Lower leg skin (tissue), 4 donors: ENCODE data around the gene MKRN1. TPM values are rescaled to one million over a fixed set of nuclear protein-coding genes. Genes with fewer than 3 reads are reported as not detected.

Source experiments
- DNase-seq, 2 donors: peaks; one replicate each; pipeline ENCODE4 v3.0.0-alpha.2; 2019; ENCODE audit warnings: low spot score in 2 of 2
- H3K4me3 ChIP-seq: fragments of 200-600 bp; sonication (generic); 2 replicates; pipeline ENCODE4 v1.5.1; 2017; ENCODE audit warnings: mild to moderate bottlenecking, low read depth; ENCODE audit not compliant: poor library complexity, severe bottlenecking
- POLR2A ChIP-seq, 2 donors: fragments of 450-650 bp; IDR thresholded peaks; one replicate each; pipeline ENCODE4 v1.6.1; 2016 to 2017; ENCODE audit warnings: antibody characterized with exemption in 2 of 2, mild to moderate bottlenecking in 1 of 2, moderate library complexity in 1 of 2
- WGBS, 2 donors: methylation state at CpG; one replicate each; pipeline ENCODE4 v1.1.5; 2018; 5-methylcytosine and 5-hydroxymethylcytosine counted together
- intact Hi-C: fragments of 100-400 bp; cut with DNase I; formaldehyde crosslinking; loops from one replicate; pipeline ENCODE4 v1.15.0; 2023; ENCODE audit warnings: low total_unique reads
- total RNA-seq, 4 donors: library from RNA; depleted of rRNA; stranded (reverse); fragments of >200 nt; gene quantifications; one replicate each; pipeline ENCODE4 v1.1.0, GENCODE V29; 2016
- TF ChIP-seq, protein P1 (sequence below), 3 donors: fragments of 450-650 bp; IDR thresholded peaks; one replicate each; pipeline ENCODE4 v1.5.1; 2016; ENCODE audit warnings: antibody characterized with exemption in 3 of 3, mild to moderate bottlenecking in 3 of 3, moderate library complexity in 2 of 3

Gene MKRN1
- total RNA-seq, 4 donors from 2014 or later, result 74.4 to 92.3 (median 85.4) TPM

DNA sequence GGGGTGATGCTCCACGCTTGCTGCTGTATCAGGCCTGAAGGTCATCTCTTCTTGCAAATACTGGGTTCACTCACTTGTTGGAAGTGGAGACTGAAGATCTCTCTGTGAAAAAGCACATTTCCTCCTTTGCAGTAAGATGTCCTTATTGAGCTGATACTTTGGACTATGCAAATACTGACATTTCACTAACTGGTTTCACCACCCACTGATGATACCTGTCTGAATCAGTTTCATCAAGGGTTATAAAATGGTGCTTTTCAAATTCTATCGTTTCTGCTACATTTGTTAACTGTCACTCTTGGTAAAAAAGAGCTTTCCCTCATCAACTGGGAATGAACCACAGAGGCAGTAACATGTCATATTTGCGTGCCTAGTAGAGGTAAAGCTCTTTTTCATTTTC, 39.9 kb downstream of the MKRN1 start:
- DNase-seq, result no peak
- intact Hi-C loops, result no loop called here
- 73 to 76% methylated on average over 3 of the region's 3 CpGs for WGBS, 2 donors
- TF ChIP-seq, protein P1, sequence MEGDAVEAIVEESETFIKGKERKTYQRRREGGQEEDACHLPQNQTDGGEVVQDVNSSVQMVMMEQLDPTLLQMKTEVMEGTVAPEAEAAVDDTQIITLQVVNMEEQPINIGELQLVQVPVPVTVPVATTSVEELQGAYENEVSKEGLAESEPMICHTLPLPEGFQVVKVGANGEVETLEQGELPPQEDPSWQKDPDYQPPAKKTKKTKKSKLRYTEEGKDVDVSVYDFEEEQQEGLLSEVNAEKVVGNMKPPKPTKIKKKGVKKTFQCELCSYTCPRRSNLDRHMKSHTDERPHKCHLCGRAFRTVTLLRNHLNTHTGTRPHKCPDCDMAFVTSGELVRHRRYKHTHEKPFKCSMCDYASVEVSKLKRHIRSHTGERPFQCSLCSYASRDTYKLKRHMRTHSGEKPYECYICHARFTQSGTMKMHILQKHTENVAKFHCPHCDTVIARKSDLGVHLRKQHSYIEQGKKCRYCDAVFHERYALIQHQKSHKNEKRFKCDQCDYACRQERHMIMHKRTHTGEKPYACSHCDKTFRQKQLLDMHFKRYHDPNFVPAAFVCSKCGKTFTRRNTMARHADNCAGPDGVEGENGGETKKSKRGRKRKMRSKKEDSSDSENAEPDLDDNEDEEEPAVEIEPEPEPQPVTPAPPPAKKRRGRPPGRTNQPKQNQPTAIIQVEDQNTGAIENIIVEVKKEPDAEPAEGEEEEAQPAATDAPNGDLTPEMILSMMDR (IDR thresholded peaks at IDR 0.05), result no peak
- TF ChIP-seq POLR2A (IDR thresholded peaks at IDR 0.05), result no peak
- H3K4me3 ChIP-seq, result no peak overlapping the region

DNA sequence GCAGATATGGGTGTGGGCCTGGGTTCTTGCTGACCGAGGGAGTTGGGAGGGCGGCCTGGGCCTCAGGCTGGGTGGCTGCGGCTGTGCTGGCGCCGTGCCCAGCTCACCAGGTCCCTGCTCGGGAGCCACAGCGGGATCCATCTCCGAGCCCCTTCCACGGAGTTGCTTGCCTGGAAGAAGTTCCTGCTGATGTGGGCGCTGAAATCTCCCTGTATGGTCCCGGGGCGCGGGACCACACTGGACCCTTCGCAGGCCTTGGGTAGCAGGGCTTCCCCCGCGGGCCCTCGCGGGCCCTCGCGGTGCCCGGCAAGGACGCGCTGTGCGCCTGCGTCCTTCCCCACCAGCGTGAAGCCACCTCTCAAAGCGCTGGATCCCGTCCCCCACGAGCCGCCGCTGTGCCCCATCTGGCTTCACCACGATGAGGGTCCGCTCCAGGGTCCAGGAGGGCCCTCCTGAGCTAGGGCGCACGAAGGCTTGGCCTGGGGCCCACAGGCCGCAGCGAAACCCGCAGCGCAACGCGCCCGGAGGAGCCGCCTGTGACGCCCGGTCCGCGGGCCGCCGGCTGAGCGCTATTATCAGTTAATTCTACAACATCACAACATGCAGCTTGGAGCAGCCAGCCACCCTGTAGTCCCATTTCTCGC, 43.9 kb downstream of the MKRN1 start:
- intact Hi-C loops, result no loop called here
- TF ChIP-seq, protein P1 (IDR thresholded peaks at IDR 0.05), result no peak
- TF ChIP-seq POLR2A (IDR thresholded peaks at IDR 0.05), result no peak
- no peak for DNase-seq
- 67 to 73% methylated on average over 26 to 28 of the region's 51 CpGs for WGBS, 2 donors
- H3K4me3 ChIP-seq, result no peak overlapping the region

DNA sequence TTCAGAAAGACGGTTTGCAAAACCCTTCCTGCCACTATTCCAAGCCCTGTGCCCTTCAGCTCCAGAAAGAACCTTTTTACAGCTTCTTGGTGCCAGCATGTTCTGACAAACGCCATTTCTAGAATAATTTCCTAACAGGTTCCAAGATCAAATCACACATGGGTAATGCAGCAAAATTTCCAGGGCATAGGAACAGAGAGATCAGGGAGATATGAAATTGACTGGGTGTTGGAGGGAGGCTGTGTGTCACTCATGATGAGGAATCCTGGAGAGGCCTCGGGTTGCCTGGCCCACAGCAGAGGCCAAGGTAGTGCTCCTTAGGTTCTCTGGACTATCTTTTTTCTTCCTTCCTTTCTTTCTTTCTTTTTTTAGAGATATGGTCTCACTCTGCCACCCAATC, 45.9 kb downstream of the MKRN1 start:
- no peak for DNase-seq
- TF ChIP-seq POLR2A (IDR thresholded peaks at IDR 0.05), result no peak
- TF ChIP-seq, protein P1 (IDR thresholded peaks at IDR 0.05), result no peak
- intact Hi-C loops, result no loop called here
- 65 to 78% methylated on average over 3 of the region's 3 CpGs for WGBS, 2 donors
- H3K4me3 ChIP-seq, result no peak overlapping the region

DNA sequence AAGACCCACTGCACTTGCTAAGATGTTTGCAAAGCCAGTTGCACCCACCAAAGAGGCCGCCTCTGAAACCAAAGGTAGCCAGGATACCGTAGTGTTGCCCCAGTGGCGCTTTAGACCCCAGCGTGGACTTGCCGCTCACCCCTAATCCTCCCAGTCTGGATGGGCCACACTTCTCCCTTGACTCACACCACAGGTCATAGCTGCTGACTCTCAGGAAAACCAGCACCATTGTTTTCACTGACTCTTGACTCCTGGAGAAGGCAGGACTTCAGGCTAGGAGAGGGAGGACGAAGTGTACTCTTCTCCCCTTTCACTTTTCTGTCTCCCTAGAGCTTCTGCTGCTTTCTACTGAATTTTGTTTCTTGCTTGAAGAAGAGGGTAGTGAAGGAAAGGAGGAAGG, 53.2 kb downstream of the MKRN1 start:
- WGBS, 2 donors, result 93 to 94% methylated on average over 6 of the region's 6 CpGs
- TF ChIP-seq, protein P1 (IDR thresholded peaks at IDR 0.05), result no peak
- TF ChIP-seq POLR2A (IDR thresholded peaks at IDR 0.05), result no peak
- no peak for DNase-seq
- intact Hi-C loops, result no loop called here
- no peak overlapping the region for H3K4me3 ChIP-seq

DNA sequence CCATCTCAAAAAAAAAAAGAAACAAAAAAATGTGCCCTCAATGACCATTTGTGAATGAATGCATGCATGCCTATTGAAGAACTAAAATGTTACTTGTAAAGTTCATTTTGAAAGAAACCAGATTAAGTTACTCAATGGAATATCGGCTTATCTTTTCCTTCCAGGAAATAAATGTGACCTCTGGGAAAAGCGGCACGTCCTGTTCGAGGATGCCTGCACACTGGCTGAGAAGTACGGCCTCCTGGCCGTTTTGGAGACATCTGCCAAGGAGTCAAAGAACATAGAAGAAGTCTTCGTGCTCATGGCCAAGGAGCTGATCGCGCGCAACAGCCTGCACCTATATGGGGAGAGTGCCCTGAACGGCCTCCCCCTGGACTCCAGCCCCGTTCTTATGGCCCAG, 53.6 kb downstream of the MKRN1 start:
- intact Hi-C loops, result no loop called here
- TF ChIP-seq, protein P1 (IDR thresholded peaks at IDR 0.05), result no peak
- TF ChIP-seq POLR2A (IDR thresholded peaks at IDR 0.05), result no peak
- DNase-seq, result no peak
- 83 to 84% methylated on average over 12 of the region's 12 CpGs for WGBS, 2 donors
- no peak overlapping the region for H3K4me3 ChIP-seq

DNA sequence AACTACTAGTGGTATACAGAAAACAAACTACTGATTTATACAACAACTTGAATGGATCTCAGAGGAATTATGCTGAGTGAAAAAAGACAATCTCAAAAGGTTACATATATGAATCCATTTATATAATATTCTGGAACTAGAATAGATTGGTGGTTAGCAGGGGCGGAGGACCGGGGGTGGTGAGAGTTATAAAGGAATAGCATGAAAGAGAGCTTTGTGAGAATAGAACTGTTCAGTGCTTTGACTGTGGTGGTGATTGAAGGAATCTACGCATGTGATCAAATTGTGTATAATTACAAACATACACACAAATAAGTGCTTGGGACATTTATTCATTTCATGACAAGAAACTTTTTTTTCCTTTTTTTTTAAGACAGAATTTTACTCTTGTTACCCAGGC, 55.8 kb downstream of the MKRN1 start:
- TF ChIP-seq, protein P1 (IDR thresholded peaks at IDR 0.05), result no peak
- TF ChIP-seq POLR2A (IDR thresholded peaks at IDR 0.05), result no peak
- intact Hi-C loops, result no loop called here
- 68 to 84% methylated on average over 3 of the region's 3 CpGs for WGBS, 2 donors
- H3K4me3 ChIP-seq, result no peak overlapping the region
- no peak for DNase-seq
